SK-N-SH (cell line): ENCODE data around the gene MAMLD1. TPM values are rescaled to one million over a fixed set of nuclear protein-coding genes. Genes with fewer than 3 reads are reported as not detected.

Experiments
- CTCF ChIA-PET: fragments of 300-600, 350-600 bp; formaldehyde crosslinking; extraction: SDS; loops from one replicate; lab custom pipeline; 2021; lab: Yijun Ruan, JAX
- POLR2A ChIA-PET: fragments of 350-600 bp; sonication (Branson Sonifier 250); formaldehyde crosslinking; extraction: SDS; loops from one replicate; lab custom pipeline; 2020; ENCODE audit warnings: antibody characterized with exemption, inconsistent platforms; lab: Yijun Ruan, JAX
- DNase-seq: peaks from one replicate; pipeline ENCODE4 v3.0.0; 2012
- H2AFZ ChIP-seq: fragments of 200-600 bp; sonication (generic); 2 replicates; pipeline ENCODE4 v1.8.1; 2016; ENCODE audit warnings: antibody characterized with exemption, mild to moderate bottlenecking, low read depth
- H3F3A ChIP-seq: fragments of 200-600 bp; sonication (generic); replicated peaks from 2 replicates; pipeline ENCODE3; 2016; ENCODE audit warnings: antibody characterized with exemption, mild to moderate bottlenecking; ENCODE audit not compliant: insufficient read depth
- H3K27ac ChIP-seq, 2 experiments: fragments of 200-500 bp in 1 of 2; fragments of 200-600 bp in 1 of 2; sonication (Bioruptor generic) in 1 of 2; sonication (generic), shearing (Covaris generic) in 1 of 2; 2 replicates each; pipeline versions ENCODE4 v1.5.1 to v1.6.1; 2014 to 2016; ENCODE audit warnings: low read depth in 2 of 2, inconsistent platforms in 1 of 2, low read length in 1 of 2, mild to moderate bottlenecking in 1 of 2, mixed read lengths in 1 of 2
- H3K27me3 ChIP-seq: fragments of 200-600 bp; sonication (generic), shearing (Covaris generic); 2 replicates; pipeline ENCODE4 v1.6.1; 2016; ENCODE audit warnings: mixed run types; ENCODE audit not compliant: insufficient read depth
- H3K36me3 ChIP-seq, 2 experiments: fragments of 200-500 bp in 1 of 2; fragments of 200-600 bp in 1 of 2; sonication (Bioruptor generic) in 1 of 2; sonication (generic) in 1 of 2; replicated peaks in 1 of 2; 2 replicates each; pipeline versions ENCODE3 to v1.5.1; 2014 to 2016; ENCODE audit warnings: low read length in 1 of 2, mild to moderate bottlenecking in 1 of 2; ENCODE audit not compliant: insufficient read depth in 2 of 2, control insufficient read depth in 1 of 2
- H3K4me1 ChIP-seq, 2 experiments: fragments of 200-500 bp in 1 of 2; fragments of 200-600 bp in 1 of 2; sonication (Bioruptor generic) in 1 of 2; sonication (generic), shearing (Covaris generic) in 1 of 2; 2 replicates each; pipeline versions ENCODE4 v1.5.1 to v1.6.1; 2014 to 2016; ENCODE audit warnings: low read depth in 1 of 2, low read length in 1 of 2, mixed run types in 1 of 2; ENCODE audit not compliant: insufficient read depth in 2 of 2, control insufficient read depth in 1 of 2
- H3K4me2 ChIP-seq: fragments of 200-600 bp; sonication (generic), shearing (Covaris generic); 2 replicates; pipeline ENCODE4 v1.6.1; 2017; ENCODE audit warnings: mixed run types
- H3K4me3 ChIP-seq, 2 experiments: fragments of 200-500 bp in 1 of 2; fragments of 200-600 bp in 1 of 2; sonication (Bioruptor generic) in 1 of 2; sonication (generic), shearing (Covaris generic) in 1 of 2; 2 replicates each; pipeline versions ENCODE4 v1.5.1 to v1.8.1; 2014 to 2016; ENCODE audit warnings: low read depth in 2 of 2, inconsistent platforms in 1 of 2, low read length in 1 of 2, mild to moderate bottlenecking in 1 of 2, mixed read lengths in 1 of 2, moderate library complexity in 1 of 2
- H3K79me2 ChIP-seq: fragments of 200-600 bp; sonication (generic); 2 replicates; pipeline ENCODE4 v1.8.1; 2017; ENCODE audit warnings: mild to moderate bottlenecking; ENCODE audit not compliant: insufficient read depth
- H3K9ac ChIP-seq: fragments of 200-600 bp; sonication (generic); 2 replicates; pipeline ENCODE4 v1.6.1; 2017; ENCODE audit warnings: mixed run types
- H3K9me2 ChIP-seq: fragments of 200-600 bp; sonication (generic); 2 replicates; pipeline ENCODE4 v1.6.1; 2017; ENCODE audit warnings: mixed run types
- H3K9me3 ChIP-seq: fragments of 200-600 bp; sonication (generic); 2 replicates; pipeline ENCODE4 v1.6.1; 2017; ENCODE audit warnings: mixed run types, mild to moderate bottlenecking, moderate library complexity
- H4K20me1 ChIP-seq: fragments of 200-600 bp; sonication (generic); 2 replicates; pipeline ENCODE4 v1.6.1; 2017; ENCODE audit warnings: mild to moderate bottlenecking, mixed run types; ENCODE audit not compliant: insufficient read depth
- CHD2 ChIP-seq: fragments of 150-350 bp; IDR thresholded peaks from 2 replicates; pipeline ENCODE4 v1.6.1; 2018; ENCODE audit warnings: low read length; ENCODE audit not compliant: partially characterized antibody
- ELF1 ChIP-seq: IDR thresholded peaks from 2 replicates; pipeline ENCODE4 v1.4.0; 2012
- EP300 ChIP-seq, 2 experiments: IDR thresholded peaks; 2 replicates each; pipeline versions ENCODE4 v1.4.0 to v1.6.1; 2012; ENCODE audit warnings: borderline replicate concordance in 1 of 2, low read depth in 1 of 2, low read length in 1 of 2
- EZH2phosphoT487 ChIP-seq: fragments of 200-600 bp; sonication (generic); IDR thresholded peaks from 2 replicates; pipeline ENCODE4 v1.6.1; 2017; ENCODE audit warnings: low read depth, mixed run types, mild to moderate bottlenecking, antibody characterized with exemption, moderate library complexity, borderline replicate concordance
- FOXJ3 ChIP-seq: sonication (generic); formaldehyde crosslinking; IDR thresholded peaks from 2 replicates; pipeline ENCODE4 v1.5.1; 2020; ENCODE audit warnings: mild to moderate bottlenecking, missing genetic modification reagents
- MEF2A ChIP-seq: IDR thresholded peaks from 2 replicates; pipeline ENCODE4 v1.4.0; 2012; ENCODE audit warnings: low read depth, borderline replicate concordance
- NRF1 ChIP-seq: IDR thresholded peaks from 2 replicates; pipeline ENCODE4 v1.6.1; 2012; ENCODE audit warnings: low read depth, mild to moderate bottlenecking, low read length
- TAF1 ChIP-seq: IDR thresholded peaks from 2 replicates; pipeline ENCODE4 v1.6.1; 2012; ENCODE audit warnings: low read depth, mild to moderate bottlenecking, low read length, moderate library complexity, borderline replicate concordance
- USF1 ChIP-seq: IDR thresholded peaks from 2 replicates; pipeline ENCODE4 v1.4.0; 2012; ENCODE audit warnings: low read depth, borderline replicate concordance
- WGBS: methylation state at CpG from one replicate; pipeline ENCODE4 v1.1.6; 2017; ENCODE audit warnings: low lambda C conversion rate; 5-methylcytosine and 5-hydroxymethylcytosine counted together
- polyA plus RNA-seq, 3 experiments: library from polyadenylated mRNA; depleted of rRNA; stranded (reverse); fragments of >200 nt; gene quantifications; 2 replicates each; pipeline ENCODE4 v1.2.3, GENCODE V29; 2012
- TF ChIP-seq, protein P1 (sequence below): fragments of 150-350 bp; IDR thresholded peaks from 2 replicates; pipeline ENCODE4 v1.6.1; 2016; ENCODE audit warnings: mild to moderate bottlenecking, low read depth, low read length
- TF ChIP-seq, protein P2 (sequence below): fragments of 200-600 bp; sonication (generic); IDR thresholded peaks from 2 replicates; pipeline ENCODE4 v1.6.1; 2017; ENCODE audit warnings: antibody characterized with exemption, mild to moderate bottlenecking, moderate library complexity

The MAMLD1 gene
- polyA plus RNA-seq, 1 of the 3 experiments (the other 2 are of a cell fraction): 4.4 TPM

DNA sequence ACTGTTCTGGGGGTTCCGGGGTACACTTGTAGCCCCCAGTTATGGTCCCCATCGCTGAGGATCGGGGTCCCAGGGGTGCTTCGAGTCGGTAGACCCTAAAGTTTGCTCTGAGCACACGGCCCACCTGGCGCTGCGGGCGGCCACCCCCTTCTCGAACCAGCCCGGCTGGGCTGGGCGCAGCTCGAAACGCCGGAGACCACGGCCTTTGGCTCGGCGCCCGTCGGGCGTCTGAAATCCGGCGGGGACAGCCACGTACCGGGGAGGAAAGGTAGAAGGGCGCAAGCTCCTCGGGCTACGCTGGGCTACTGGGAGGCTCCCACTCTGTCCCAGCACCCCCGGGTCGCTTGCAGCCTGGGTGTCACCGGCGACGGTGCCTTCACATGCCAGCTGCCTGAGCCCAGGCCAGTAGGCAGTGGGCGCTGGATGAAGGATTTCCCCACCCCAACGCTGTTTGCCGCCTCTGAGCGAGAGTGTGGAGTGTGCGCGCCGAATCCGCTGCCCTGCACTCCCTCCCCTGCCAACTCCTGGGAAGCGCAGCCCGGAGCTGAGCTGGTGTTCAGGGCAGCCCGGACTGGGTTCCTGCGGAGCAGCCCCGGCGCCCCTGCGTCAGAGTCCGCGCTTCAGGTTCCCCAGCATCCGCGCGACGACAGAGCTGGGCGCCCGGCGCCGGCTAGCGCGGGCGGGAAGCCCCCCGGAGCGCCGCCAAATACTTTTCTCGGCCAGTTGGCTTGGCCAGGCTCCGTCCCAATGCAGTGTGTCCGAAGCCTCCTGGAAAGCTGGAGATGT is 637 bp downstream of the MAMLD1 start (continued):
- TF ChIP-seq, protein P1, sequence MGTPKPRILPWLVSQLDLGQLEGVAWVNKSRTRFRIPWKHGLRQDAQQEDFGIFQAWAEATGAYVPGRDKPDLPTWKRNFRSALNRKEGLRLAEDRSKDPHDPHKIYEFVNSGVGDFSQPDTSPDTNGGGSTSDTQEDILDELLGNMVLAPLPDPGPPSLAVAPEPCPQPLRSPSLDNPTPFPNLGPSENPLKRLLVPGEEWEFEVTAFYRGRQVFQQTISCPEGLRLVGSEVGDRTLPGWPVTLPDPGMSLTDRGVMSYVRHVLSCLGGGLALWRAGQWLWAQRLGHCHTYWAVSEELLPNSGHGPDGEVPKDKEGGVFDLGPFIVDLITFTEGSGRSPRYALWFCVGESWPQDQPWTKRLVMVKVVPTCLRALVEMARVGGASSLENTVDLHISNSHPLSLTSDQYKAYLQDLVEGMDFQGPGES: no peak
- no peak for TF ChIP-seq CHD2
- no peak for TF ChIP-seq USF1
- no peak for TF ChIP-seq NRF1
- TF ChIP-seq EP300 (IDR thresholded peaks at IDR 0.05; ENCODE audit: borderline replicate concordance in 1 of 2, low read depth in 1 of 2, low read length in 1 of 2): no peak
- TF ChIP-seq, protein P2, sequence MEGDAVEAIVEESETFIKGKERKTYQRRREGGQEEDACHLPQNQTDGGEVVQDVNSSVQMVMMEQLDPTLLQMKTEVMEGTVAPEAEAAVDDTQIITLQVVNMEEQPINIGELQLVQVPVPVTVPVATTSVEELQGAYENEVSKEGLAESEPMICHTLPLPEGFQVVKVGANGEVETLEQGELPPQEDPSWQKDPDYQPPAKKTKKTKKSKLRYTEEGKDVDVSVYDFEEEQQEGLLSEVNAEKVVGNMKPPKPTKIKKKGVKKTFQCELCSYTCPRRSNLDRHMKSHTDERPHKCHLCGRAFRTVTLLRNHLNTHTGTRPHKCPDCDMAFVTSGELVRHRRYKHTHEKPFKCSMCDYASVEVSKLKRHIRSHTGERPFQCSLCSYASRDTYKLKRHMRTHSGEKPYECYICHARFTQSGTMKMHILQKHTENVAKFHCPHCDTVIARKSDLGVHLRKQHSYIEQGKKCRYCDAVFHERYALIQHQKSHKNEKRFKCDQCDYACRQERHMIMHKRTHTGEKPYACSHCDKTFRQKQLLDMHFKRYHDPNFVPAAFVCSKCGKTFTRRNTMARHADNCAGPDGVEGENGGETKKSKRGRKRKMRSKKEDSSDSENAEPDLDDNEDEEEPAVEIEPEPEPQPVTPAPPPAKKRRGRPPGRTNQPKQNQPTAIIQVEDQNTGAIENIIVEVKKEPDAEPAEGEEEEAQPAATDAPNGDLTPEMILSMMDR: no peak
- TF ChIP-seq EZH2phosphoT487: no peak

DNA sequence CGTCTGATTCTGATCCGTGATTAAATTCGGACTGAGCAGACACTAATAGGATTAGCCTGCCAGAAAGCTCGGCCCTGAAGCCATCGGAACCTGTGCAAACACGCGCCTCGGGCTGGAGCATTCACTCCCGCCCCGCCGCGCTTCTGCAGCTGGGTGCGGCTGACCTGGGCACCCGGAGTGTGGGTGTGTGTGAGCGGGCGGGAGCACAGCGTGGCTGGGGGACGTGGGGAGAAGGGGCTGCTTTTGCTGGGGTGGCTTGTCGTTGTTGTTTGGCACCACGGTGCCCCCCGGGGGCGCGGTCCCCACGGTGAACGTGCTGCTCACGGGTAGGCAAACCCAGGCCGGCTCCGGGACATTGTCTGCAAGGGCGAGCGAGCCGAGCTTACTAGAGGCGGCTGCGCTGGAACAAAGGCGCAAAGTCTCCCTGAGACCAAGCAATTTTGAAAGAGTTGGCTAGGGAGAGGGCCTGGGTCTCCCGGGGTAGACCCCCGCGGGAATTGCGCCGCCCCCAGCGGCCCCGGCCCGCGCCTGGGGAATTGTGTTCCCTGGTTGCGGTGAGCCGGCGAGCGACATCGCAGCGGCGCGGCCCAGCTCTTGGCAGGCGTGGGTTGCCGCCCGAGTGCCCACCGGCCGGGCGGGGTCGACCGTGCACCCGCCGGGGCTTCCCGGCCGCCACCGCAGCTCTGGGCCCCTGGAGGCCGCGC is 1.4 kb downstream of the MAMLD1 start:
- Histone ChIP-seq H3K9me3 (no peaks in the 10 kb centered on the region), H3K4me2 (peak overlapping the region; percentile 87), H3K79me2 (peaks cover 49% of the 10 kb centered on the region), H3K9ac (peak overlapping the region; percentile 68; the same call in 1 of the 2 replicates), H2AFZ (no peak overlapping the region), H3K9me2 (no peaks in the 10 kb centered on the region), H3K27ac (peak overlapping the region in 1 of 2 experiments; percentile 65; a peak in 1 of 4 replicates), H3K4me1 (peaks cover 0 to 16% of the 10 kb centered on the region in 2 experiments; a peak in 1 of 4 replicates), H4K20me1 (no peaks in the 10 kb centered on the region), H3F3A (peaks cover 6% of the 10 kb centered on the region), H3K36me3 (no peaks in the 10 kb centered on the region), H3K27me3 (no peaks in the 10 kb centered on the region; the same call in 1 of the 2 replicates), H3K4me3 (peak overlapping the region; percentile 58 to 68)
- peak; percentile 59 for DNase-seq
- WGBS: 30% methylated on average over 22 of the region's 66 CpGs
- TF ChIP-seq, protein P1: no peak
- no peak for TF ChIP-seq FOXJ3 (CRISPR knock-in tag)
- TF ChIP-seq TAF1: no peak
- TF ChIP-seq USF1: no peak
- TF ChIP-seq MEF2A: no peak
- TF ChIP-seq ELF1: no peak
- TF ChIP-seq, protein P2: no peak
- CTCF ChIA-PET: interaction anchor here (0.7 to 4.8 kb wide), 17 partner anchors 18 to 405 kb away, joined by 3 to 18 read pairs (median 3); no protein-coding TSS in a partner anchor
- POLR2A ChIA-PET: no interaction called here
